B cell (primary cell): Measurements from ENCODE around the gene RGS7. TPM values are rescaled to one million over a fixed set of nuclear protein-coding genes. Genes with fewer than 3 reads are reported as not detected.

Experiments used
- ATAC-seq: fragments of 200-7000 bp; cut with Tn5 transposase; one replicate; pipeline ENCODE4 v1.10.0; 2021; ENCODE audit warnings: low read depth, mild to moderate bottlenecking, moderate number of reproducible peaks, moderate library complexity
- CTCF ChIA-PET: fragments of 350-600 bp; sonication (Branson Sonifier 250); formaldehyde crosslinking; loops from one replicate; lab custom pipeline; 2021; ENCODE audit warnings: antibody characterized with exemption, inconsistent platforms; lab: Charles Lee
- POLR2A ChIA-PET: fragments of 350-600 bp; sonication (Branson Sonifier 250); formaldehyde crosslinking; loops from one replicate; lab custom pipeline; 2021; ENCODE audit warnings: antibody characterized with exemption; lab: Charles Lee
- DNase-seq: peaks from one replicate; pipeline ENCODE4 v3.0.0; 2013
- H2AFZ ChIP-seq: 2 replicates; pipeline ENCODE4 v1.6.1; 2012; ENCODE audit warnings: mild to moderate bottlenecking, low read depth, low read length; ENCODE audit not compliant: insufficient read depth, poor library complexity, severe bottlenecking
- H3K27ac ChIP-seq, 2 donors: 1 replicate in 1 of 2; 2 replicates in 1 of 2; pipeline ENCODE4 v1.5.1; 2012 to 2013; ENCODE audit warnings: low read length in 2 of 2, mild to moderate bottlenecking in 2 of 2, moderate library complexity in 1 of 2
- H3K27me3 ChIP-seq, 4 experiments: fragments of 200-600 bp in 1 of 4; sonication (generic) in 1 of 4; replicated peaks in 1 of 4; 1 replicate in 2 of 4; 2 replicates in 2 of 4; pipeline versions ENCODE4 v1.6.1 to v1.7.0; 2013 to 2016; ENCODE audit warnings: low read length in 3 of 4, mild to moderate bottlenecking in 2 of 4, mixed read lengths in 1 of 4, moderate library complexity in 1 of 4; ENCODE audit not compliant: insufficient read depth in 4 of 4, control insufficient read depth in 3 of 4; ENCODE audit errors: control extremely low read depth in 1 of 4
- H3K36me3 ChIP-seq, 2 experiments: replicated peaks in 1 of 2; 1 replicate in 1 of 2; 2 replicates in 1 of 2; pipeline versions ENCODE4 v1.6.1 to v1.7.1; 2013; ENCODE audit warnings: low read length in 1 of 2; ENCODE audit not compliant: insufficient read depth in 2 of 2, control insufficient read depth in 1 of 2; ENCODE audit errors: control extremely low read depth in 1 of 2, extremely low read depth in 1 of 2
- H3K4me1 ChIP-seq, 2 donors: fragments of 200-600 bp in 1 of 2; sonication (generic) in 1 of 2; 1 replicate in 1 of 2; 2 replicates in 1 of 2; pipeline versions ENCODE4 v1.5.1 to v1.6.1; 2013 to 2017; ENCODE audit warnings: low read length in 2 of 2; ENCODE audit not compliant: control insufficient read depth in 2 of 2, insufficient read depth in 2 of 2
- H3K4me2 ChIP-seq: replicated peaks from 2 replicates; pipeline ENCODE3; 2012; ENCODE audit warnings: mild to moderate bottlenecking, low read depth, low read length; ENCODE audit not compliant: poor library complexity, severe bottlenecking
- H3K4me3 ChIP-seq, 5 experiments: fragments of 200-600 bp in 1 of 5; sonication (generic) in 1 of 5; 1 replicate in 3 of 5; 2 replicates in 2 of 5; pipeline versions ENCODE4 v1.5.1 to v1.7.0; 2011 to 2016; ENCODE audit warnings: low read length in 4 of 5, mild to moderate bottlenecking in 4 of 5, low read depth in 2 of 5, control low read depth in 1 of 5, moderate library complexity in 1 of 5; ENCODE audit not compliant: insufficient read depth in 1 of 5; ENCODE audit errors: control extremely low read depth in 1 of 5, extremely low read depth in 1 of 5
- H3K79me2 ChIP-seq: fragments of 200-600 bp; sonication (generic); one replicate; pipeline ENCODE4 v1.6.0; 2016; ENCODE audit warnings: low read length; ENCODE audit not compliant: control insufficient read depth, insufficient read depth
- H3K9ac ChIP-seq: fragments of 200-600 bp; sonication (generic); 2 replicates; pipeline ENCODE4 v1.6.1; 2017; ENCODE audit warnings: mild to moderate bottlenecking, low read length, moderate library complexity
- H3K9me3 ChIP-seq, 3 donors: one replicate each; pipeline versions ENCODE4 v1.6.1 to v1.7.1; 2013; ENCODE audit warnings: low read length in 2 of 3; ENCODE audit not compliant: control insufficient read depth in 2 of 3, insufficient read depth in 1 of 3; ENCODE audit errors: control extremely low read depth in 1 of 3
- H4K20me1 ChIP-seq: 2 replicates; pipeline ENCODE4 v1.6.0; 2012; ENCODE audit warnings: mild to moderate bottlenecking, low read length; ENCODE audit not compliant: insufficient read depth, control insufficient read depth, poor library complexity, severe bottlenecking
- H3K27ac Mint-ChIP-seq: one replicate; pipeline ENCODE4 v1.8.0; 2021; ENCODE audit warnings: mixed read lengths
- H3K27me3 Mint-ChIP-seq: one replicate; pipeline ENCODE4 v1.8.0; 2021; ENCODE audit warnings: mixed read lengths
- H3K4me1 Mint-ChIP-seq: one replicate; pipeline ENCODE4 v1.8.0; 2021; ENCODE audit warnings: mixed read lengths
- H3K4me3 Mint-ChIP-seq: one replicate; pipeline ENCODE4 v1.8.0; 2021; ENCODE audit warnings: mixed read lengths
- H3K9me3 Mint-ChIP-seq: one replicate; pipeline ENCODE4 v1.8.0; 2022; ENCODE audit warnings: mixed read lengths; ENCODE audit not compliant: insufficient read depth
- CTCF ChIP-seq: fragments of 200-600 bp; IDR thresholded peaks from one replicate; pipeline ENCODE4 v1.8.0; 2022; ENCODE audit warnings: antibody characterized with exemption, mild to moderate bottlenecking
- EZH2 ChIP-seq: IDR thresholded peaks from 2 replicates; pipeline ENCODE4 v1.6.1; 2012; ENCODE audit warnings: borderline replicate concordance, low read depth, mild to moderate bottlenecking, moderate library complexity, low read length; ENCODE audit not compliant: insufficient read depth, poor library complexity, severe bottlenecking
- WGBS: methylation state at CpG from one replicate; pipeline ENCODE4 v1.1.5; 2013; ENCODE audit warnings: missing lambda C conversion rate; ENCODE audit not compliant: insufficient coverage; 5-methylcytosine and 5-hydroxymethylcytosine counted together
- intact Hi-C: fragments of 100-400 bp; cut with micrococcal nuclease; formaldehyde crosslinking; loops from one replicate; pipeline ENCODE4 v1.10.0; 2022
- polyA plus RNA-seq: library from polyadenylated mRNA; depleted of rRNA; stranded (reverse); fragments of >200 nt; gene quantifications from 2 replicates; pipeline ENCODE4 v1.2.3, GENCODE V29; 2012
- total RNA-seq, 2 donors: library from RNA; stranded (reverse); fragments of 120-200 nt in 1 of 2; gene quantifications; 1 replicate in 1 of 2; 2 replicates in 1 of 2; pipeline versions ENCODE4 v1.2.3 to v1.2.4, GENCODE V29; 2013 to 2022

Gene RGS7
- total and polyA plus RNA-seq, 2 donors (not counting 1 experiment from before 2014, with no cell fraction given) = 0.15 to 1.8 TPM

GRCh38 chr1:241145881-241146280 is 211.1 kb downstream of the RGS7 start:
- Histone ChIP-seq H3K4me1 (no peaks in the 10 kb centered on the region), H3K27ac (no peak overlapping the region), H3K36me3 (no peaks in the 10 kb centered on the region), H3K79me2 (no peaks in the 10 kb centered on the region), H4K20me1 (no peaks in the 10 kb centered on the region), H3K4me2 (no peak overlapping the region), H3K4me3 (no peak overlapping the region), H3K9ac (no peak overlapping the region), H3K9me3 (peaks cover 0 to 3% (median 0%) of the 10 kb centered on the region in 3 donors), H3K27me3 (no peaks in the 10 kb centered on the region), H2AFZ (no peak overlapping the region)
- WGBS = no CpG with 5 or more reads among the region's 2 CpGs
- TF ChIP-seq EZH2 (no peak), CTCF (no peak)
- DNase-seq (no peak), ATAC-seq (no peak)
- ChIA-PET POLR2A (no interaction called here), CTCF (no interaction called here)
- intact Hi-C loops = no loop called here
- no peak overlapping the region for H3K4me3 Mint-ChIP-seq
- H3K4me1 Mint-ChIP-seq = no peaks in the 10 kb centered on the region
- no peaks in the 10 kb centered on the region for H3K9me3 Mint-ChIP-seq
- H3K27ac Mint-ChIP-seq = no peak overlapping the region
- no peaks in the 10 kb centered on the region for H3K27me3 Mint-ChIP-seq

- Histone ChIP-seq H3K4me2 (no peak overlapping the region), H3K9ac (no peak overlapping the region), H3K27ac (no peak overlapping the region), H3K4me3 (no peak overlapping the region), H3K9me3 (no peaks in the 10 kb centered on the region), H2AFZ (no peak overlapping the region), H3K36me3 (no peaks in the 10 kb centered on the region), H3K27me3 (no peaks in the 10 kb centered on the region), H3K4me1 (no peaks in the 10 kb centered on the region), H4K20me1 (no peaks in the 10 kb centered on the region), H3K79me2 (no peaks in the 10 kb centered on the region)
- no peak overlapping the region for H3K4me3 Mint-ChIP-seq
- no peaks in the 10 kb centered on the region for H3K4me1 Mint-ChIP-seq
- ChIA-PET POLR2A (no interaction called here), CTCF (no interaction called here)
- intact Hi-C loops = no loop called here
- H3K27ac Mint-ChIP-seq = no peak overlapping the region
- H3K9me3 Mint-ChIP-seq = no peaks in the 10 kb centered on the region
- DNase-seq = no peak
- TF ChIP-seq CTCF (no peak), EZH2 (no peak)
- no peak for ATAC-seq
- WGBS = 100% methylated on average over 3 of the region's 5 CpGs
- H3K27me3 Mint-ChIP-seq = no peaks in the 10 kb centered on the region
Measured at GRCh38 chr1:241143765-241144442, 213.1 kb downstream of the RGS7 start.
